WERI-Rb-1 (cell line): ENCODE results near the gene FAM240A.
"Not testable (repeated sequence)": the region's sequence is repeated elsewhere in the genome, so short reads cannot be mapped to it uniquely, and the experiment has no call there.

Source experiments
- DNase-seq: peaks from one replicate; pipeline ENCODE4 v3.0.0-alpha.2; 2020
- H3K27ac ChIP-seq: fragments of 250-450 bp; sonication (Bioruptor Pico); 2 replicates; pipeline ENCODE4 v1.5.1; 2020; ENCODE audit warnings: mild to moderate bottlenecking, moderate library complexity
- H3K27me3 ChIP-seq: fragments of 250-450 bp; sonication (Bioruptor Pico); 2 replicates; pipeline ENCODE4 v1.5.1; 2021; ENCODE audit warnings: mild to moderate bottlenecking, low read depth, moderate library complexity; ENCODE audit not compliant: insufficient read depth, severe bottlenecking
- H3K36me3 ChIP-seq: fragments of 250-450 bp; sonication (Bioruptor Pico); 2 replicates; pipeline ENCODE4 v1.5.1; 2020; ENCODE audit warnings: mild to moderate bottlenecking, moderate library complexity
- H3K4me3 ChIP-seq: 2 replicates; pipeline ENCODE4 v1.5.1; 2011; ENCODE audit warnings: low read depth, mild to moderate bottlenecking, control low read depth, low read length
- H3K9me3 ChIP-seq: fragments of 250-450 bp; sonication (Bioruptor Pico); 2 replicates; pipeline ENCODE4 v1.5.1; 2021; ENCODE audit warnings: mild to moderate bottlenecking, moderate library complexity; ENCODE audit not compliant: severe bottlenecking
- TF ChIP-seq, protein P1 (sequence below): IDR thresholded peaks from 2 replicates; pipeline ENCODE4 v1.5.1; 2011; ENCODE audit warnings: low read depth, mild to moderate bottlenecking, control low read depth, inconsistent platforms, low read length

FAM240A gene

DNA sequence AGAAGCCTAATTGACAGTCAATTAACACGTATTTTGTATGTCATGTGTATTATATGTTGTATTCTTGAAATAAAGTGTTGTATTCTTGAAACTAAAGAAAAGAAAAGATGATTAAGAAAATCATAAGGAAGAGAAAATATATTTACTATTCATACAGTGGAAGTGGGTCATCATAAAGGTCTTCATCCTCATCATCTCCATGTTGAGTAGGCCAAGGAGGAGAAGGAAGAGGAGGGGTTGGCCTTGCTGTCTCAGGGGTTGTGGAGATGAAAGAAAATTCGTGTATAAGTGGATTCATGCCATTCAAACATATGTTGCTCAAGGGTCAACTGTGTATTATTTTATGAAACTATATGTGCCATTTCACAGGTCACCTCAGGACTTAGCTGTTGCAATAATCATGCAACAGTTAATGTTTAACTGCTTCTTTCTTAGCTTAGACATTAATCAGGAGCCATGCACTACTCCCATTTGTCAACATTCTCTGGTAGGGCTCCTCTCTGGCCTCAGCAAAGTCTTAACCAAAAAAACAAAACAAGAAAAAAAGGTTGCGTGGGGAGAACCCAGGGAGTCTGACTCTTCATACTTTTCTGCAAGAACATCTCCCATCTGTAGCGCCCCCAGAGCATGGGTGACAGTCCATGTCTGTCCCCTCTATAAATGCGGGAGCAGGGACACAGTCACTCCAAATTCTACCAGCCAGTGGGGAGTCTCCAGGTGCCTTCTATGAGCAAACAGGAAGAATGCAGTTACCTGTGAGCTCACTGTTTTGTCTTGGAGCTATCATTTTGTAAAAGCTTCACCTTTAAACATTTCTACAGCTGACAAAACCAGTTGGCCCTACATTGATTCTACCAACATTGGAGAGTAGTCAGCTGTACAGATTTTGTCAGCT lies 26.3 kb upstream of the FAM240A start:
- no peak overlapping the region for H3K27ac ChIP-seq
- H3K9me3 ChIP-seq: no peaks in the 10 kb centered on the region
- DNase-seq: no peak
- TF ChIP-seq, protein P1, sequence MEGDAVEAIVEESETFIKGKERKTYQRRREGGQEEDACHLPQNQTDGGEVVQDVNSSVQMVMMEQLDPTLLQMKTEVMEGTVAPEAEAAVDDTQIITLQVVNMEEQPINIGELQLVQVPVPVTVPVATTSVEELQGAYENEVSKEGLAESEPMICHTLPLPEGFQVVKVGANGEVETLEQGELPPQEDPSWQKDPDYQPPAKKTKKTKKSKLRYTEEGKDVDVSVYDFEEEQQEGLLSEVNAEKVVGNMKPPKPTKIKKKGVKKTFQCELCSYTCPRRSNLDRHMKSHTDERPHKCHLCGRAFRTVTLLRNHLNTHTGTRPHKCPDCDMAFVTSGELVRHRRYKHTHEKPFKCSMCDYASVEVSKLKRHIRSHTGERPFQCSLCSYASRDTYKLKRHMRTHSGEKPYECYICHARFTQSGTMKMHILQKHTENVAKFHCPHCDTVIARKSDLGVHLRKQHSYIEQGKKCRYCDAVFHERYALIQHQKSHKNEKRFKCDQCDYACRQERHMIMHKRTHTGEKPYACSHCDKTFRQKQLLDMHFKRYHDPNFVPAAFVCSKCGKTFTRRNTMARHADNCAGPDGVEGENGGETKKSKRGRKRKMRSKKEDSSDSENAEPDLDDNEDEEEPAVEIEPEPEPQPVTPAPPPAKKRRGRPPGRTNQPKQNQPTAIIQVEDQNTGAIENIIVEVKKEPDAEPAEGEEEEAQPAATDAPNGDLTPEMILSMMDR: no peak
- no peaks in the 10 kb centered on the region for H3K27me3 ChIP-seq
- H3K36me3 ChIP-seq: no peaks in the 10 kb centered on the region
- no peak overlapping the region for H3K4me3 ChIP-seq

DNA sequence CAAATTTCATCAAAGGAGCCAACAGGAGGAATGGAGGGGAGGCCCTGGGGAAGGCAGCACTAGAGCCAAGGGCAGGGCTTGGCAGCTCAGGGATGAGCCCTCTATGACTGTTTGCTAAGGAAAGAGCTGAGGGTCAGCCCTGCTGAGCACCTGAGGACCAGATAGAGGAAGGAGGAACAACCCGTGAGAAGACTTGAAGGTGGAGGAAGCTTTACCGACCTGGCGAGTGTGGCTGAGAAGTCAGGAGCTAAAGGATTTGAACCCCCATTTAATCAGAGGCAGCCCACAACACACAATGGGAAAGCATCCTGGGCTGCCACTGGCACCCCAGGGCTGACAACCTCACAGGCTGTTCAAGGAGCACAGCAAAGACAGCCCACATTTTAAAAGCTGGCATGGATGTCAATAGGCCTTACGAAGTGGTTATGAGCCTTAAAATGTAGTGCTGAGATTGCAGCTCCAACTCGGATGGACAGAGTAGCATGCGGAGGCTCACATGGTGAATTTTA lies 25.5 kb upstream of the FAM240A start:
- no peaks in the 10 kb centered on the region for H3K9me3 ChIP-seq
- H3K27me3 ChIP-seq: no peaks in the 10 kb centered on the region
- no peak overlapping the region for H3K27ac ChIP-seq
- TF ChIP-seq, protein P1: no peak
- H3K4me3 ChIP-seq: no peak overlapping the region
- no peak for DNase-seq
- H3K36me3 ChIP-seq: no peaks in the 10 kb centered on the region

DNA sequence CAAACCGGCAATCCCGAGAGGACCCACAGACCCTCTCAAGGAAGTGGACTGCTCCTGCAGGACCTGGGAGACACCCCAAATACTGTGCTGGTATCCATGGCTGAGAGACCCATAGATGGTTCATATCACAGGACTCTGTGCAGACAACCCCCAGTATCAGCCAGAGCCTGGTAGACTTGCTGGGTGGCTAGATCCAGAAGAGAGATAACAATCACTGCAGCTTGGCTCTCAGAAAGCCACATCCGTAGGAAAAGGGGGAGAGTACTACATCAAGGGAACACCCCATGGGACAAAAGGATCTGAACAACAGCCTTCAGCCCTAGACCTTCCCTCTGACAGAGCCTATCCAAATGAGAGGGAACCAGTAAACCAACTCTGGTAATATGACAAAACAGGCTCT lies 25.1 kb upstream of the FAM240A start:
- H3K27me3 ChIP-seq, DNase-seq, H3K27ac ChIP-seq, H3K36me3 ChIP-seq, H3K9me3 ChIP-seq, H3K4me3 ChIP-seq: not testable (repeated sequence)

DNA sequence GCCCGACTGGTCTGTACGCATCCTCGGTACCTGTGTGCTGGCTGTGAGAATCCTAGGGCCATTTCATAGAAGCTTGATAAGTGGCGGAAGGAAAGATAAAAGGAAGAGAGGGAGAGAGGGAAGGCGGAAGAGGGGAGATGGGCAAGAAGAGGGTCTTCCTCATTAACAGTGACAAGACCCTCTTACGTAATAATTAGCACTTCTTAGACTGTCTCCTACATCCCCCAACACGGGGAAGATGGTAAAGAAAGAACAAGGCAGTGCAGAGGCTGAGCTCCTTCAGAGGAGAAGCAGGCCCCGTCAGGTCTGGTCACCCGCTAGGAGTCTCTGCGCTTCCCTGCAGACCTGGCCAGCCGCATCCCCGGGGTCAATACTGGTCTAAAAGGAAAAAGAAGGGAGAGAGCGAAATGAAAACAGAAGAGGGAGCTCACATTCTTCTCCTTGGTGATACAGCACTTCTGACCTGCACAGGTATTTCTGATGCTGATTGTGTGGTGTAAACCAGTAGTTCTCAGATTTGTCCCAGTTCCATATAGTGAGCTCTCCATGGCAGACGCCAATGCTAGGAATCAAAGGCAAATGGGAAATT lies 19.0 kb upstream of the FAM240A start:
- no peaks in the 10 kb centered on the region for H3K9me3 ChIP-seq
- TF ChIP-seq, protein P1: 0 out of 2 replicates have a peak, but pooled peaks have one; percentile 15
- no peaks in the 10 kb centered on the region for H3K36me3 ChIP-seq
- H3K27ac ChIP-seq: no peak overlapping the region
- no peak overlapping the region for H3K4me3 ChIP-seq
- DNase-seq: no peak
- no peaks in the 10 kb centered on the region for H3K27me3 ChIP-seq

DNA sequence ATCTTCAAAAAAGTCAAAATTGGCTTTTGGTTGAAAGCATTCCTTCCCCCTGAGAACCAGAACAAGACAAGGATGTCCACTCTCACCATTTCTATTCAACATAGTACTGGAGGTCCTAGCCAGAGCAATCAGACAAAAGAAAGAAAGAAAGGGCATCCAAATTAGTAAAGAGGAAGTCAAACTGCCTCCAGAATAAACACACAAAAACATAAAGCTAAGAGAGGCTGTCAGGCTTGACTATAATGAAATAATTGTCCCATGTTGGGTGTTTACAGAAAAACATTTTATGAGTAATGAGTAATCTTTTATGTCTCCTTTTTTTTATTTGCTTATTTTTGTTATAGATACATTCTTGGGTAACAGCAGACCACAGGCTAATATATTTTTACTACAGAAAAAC lies 18.3 kb upstream of the FAM240A start:
- H3K36me3 ChIP-seq: no peaks in the 10 kb centered on the region
- TF ChIP-seq, protein P1: no peak
- H3K27me3 ChIP-seq: no peaks in the 10 kb centered on the region
- H3K4me3 ChIP-seq: no peak overlapping the region
- DNase-seq: no peak
- no peaks in the 10 kb centered on the region for H3K9me3 ChIP-seq
- no peak overlapping the region for H3K27ac ChIP-seq

DNA sequence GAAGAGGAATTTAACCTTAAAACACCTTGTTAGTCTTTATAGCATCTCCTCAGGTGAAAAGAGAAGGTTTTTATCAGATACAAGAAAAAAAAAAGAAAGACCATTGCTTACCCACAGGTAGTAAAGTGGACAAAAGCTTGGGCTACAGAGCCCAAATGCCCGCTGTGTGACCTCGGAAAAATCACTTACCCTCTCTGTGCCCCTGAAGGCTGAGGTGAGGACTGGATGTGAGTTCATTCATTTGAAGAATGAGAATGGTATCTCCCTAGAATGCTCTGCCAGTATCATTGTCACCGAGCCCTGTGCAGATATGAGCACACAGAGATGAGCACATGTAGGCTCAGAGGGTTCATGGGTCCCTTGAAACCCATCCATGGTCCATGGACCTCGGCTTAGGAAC lies 17.6 kb upstream of the FAM240A start:
- H3K4me3 ChIP-seq: no peak overlapping the region

More for the DNA sequence above, 17.6 kb upstream of the FAM240A start:
- TF ChIP-seq, protein P1: no peak
- Histone ChIP-seq H3K9me3 (no peaks in the 10 kb centered on the region), H3K27me3 (no peaks in the 10 kb centered on the region), H3K36me3 (no peaks in the 10 kb centered on the region), H3K27ac (no peak overlapping the region)
- DNase-seq: no peak
